NOMO-1 (cell line): ENCODE data around the gene CDK11A.
"Not testable (repeated sequence)": the region's sequence is repeated elsewhere in the genome, so short reads cannot be mapped to it uniquely, and the experiment has no call there.

ENCODE experiments used
- DNase-seq, 2 experiments: peaks; one replicate each; lab custom pipeline; 2025; ENCODE audit not compliant: unreplicated experiment in 2 of 2; lab: John Stamatoyannopoulos, UW

The CDK11A gene

GRCh38 chr1:1664941-1665814, 59.0 kb downstream of the CDK11A start:
- no peak for DNase-seq

- DNase-seq, result not testable (repeated sequence)
Observed at GRCh38 chr1:1664318-1664717, 59.8 kb downstream of the CDK11A start.

- not testable (repeated sequence) for DNase-seq
Observed at GRCh38 chr1:1662830-1663560, 61.2 kb downstream of the CDK11A start.

- not testable (repeated sequence) for DNase-seq
Observed at GRCh38 chr1:1662392-1662791, 61.8 kb downstream of the CDK11A start.

- peak; percentile 88 to 91 for DNase-seq
Observed at GRCh38 chr1:1658583-1659549, 65.3 kb downstream of the CDK11A start, which contains the start of gene CDK11B. Gene CDK11B (minus strand): TSS chr1:1659004. CDS start chr1:1657485, 1,519 bp downstream.
